ENCODE data around the gene SPSB1.

Gene SPSB1

DNA sequence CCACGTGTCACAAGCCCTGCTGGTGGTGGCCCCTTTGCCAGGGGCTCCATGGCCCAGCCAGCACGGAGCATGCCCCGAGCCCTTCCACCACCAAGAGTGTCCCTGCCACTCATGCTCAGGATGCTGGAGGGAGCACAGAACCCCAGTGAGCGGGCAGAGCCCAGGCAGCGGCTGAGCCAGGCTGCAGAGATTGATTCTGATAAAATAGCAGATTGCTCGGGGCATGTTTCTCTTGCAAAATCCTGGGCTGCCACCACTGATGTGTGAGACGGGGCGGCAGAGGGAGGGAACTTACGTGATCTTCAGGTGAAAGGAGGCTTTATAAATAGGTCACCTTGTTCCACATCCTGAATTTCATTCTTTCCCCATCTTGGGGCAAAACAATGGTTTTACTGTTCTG lies 53.2 kb downstream of the SPSB1 start:
- POLR2A ChIA-PET = no interaction called here
- no peak overlapping the region for H3K27ac ChIP-seq (ENCODE audit: extremely low read depth, low read depth, low read length)
- TF ChIP-seq ZNF302 (tag by site-specific recombination; IDR thresholded peaks at IDR 0.05; ENCODE audit: low read depth) (no peak), OSR2 (tag by site-specific recombination; IDR thresholded peaks at IDR 0.05) (no peak), ZNF391 (tag by site-specific recombination; IDR thresholded peaks at IDR 0.05; ENCODE audit: borderline replicate concordance, low read depth) (no peak), ZNF248 (tag by site-specific recombination; IDR thresholded peaks at IDR 0.05) (no peak), ZNF416 (tag by site-specific recombination; IDR thresholded peaks at IDR 0.05) (no peak), MZF1 (tag by site-specific recombination; IDR thresholded peaks at IDR 0.05; ENCODE audit: borderline replicate concordance) (no peak), BCL11B (tag by site-specific recombination; IDR thresholded peaks at IDR 0.05; ENCODE audit: low read depth) (no peak), ZNF654 (tag by site-specific recombination; IDR thresholded peaks at IDR 0.05; ENCODE audit: low read depth) (no peak), ZNF768 (tag by site-specific recombination; IDR thresholded peaks at IDR 0.05) (no peak), ZNF791 (tag by site-specific recombination; IDR thresholded peaks at IDR 0.05) (no peak), ZNF132 (tag by site-specific recombination; IDR thresholded peaks at IDR 0.05; ENCODE audit: borderline replicate concordance) (no peak), GLI4 (tag by site-specific recombination; IDR thresholded peaks at IDR 0.05) (no peak)
- TF ChIP-seq, protein P1, sequence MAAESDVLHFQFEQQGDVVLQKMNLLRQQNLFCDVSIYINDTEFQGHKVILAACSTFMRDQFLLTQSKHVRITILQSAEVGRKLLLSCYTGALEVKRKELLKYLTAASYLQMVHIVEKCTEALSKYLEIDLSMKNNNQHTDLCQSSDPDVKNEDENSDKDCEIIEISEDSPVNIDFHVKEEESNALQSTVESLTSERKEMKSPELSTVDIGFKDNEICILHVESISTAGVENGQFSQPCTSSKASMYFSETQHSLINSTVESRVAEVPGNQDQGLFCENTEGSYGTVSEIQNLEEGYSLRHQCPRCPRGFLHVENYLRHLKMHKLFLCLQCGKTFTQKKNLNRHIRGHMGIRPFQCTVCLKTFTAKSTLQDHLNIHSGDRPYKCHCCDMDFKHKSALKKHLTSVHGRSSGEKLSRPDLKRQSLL (tag by site-specific recombination; IDR thresholded peaks at IDR 0.05) = no peak
- H3K36me3 ChIP-seq (ENCODE audit: control insufficient read depth in 2 of 2, insufficient read depth in 1 of 2, low read length in 2 of 2) = no peaks in the 10 kb centered on the region
- CTCF ChIA-PET = no interaction called here
- no peak overlapping the region for H3K4me3 ChIP-seq (ENCODE audit: low read depth, low read length)
- no peaks in the 10 kb centered on the region for H3K4me1 ChIP-seq (ENCODE audit: control insufficient read depth, insufficient read depth, low read length)
- no peaks in the 10 kb centered on the region for H3K9me3 ChIP-seq (ENCODE audit: control insufficient read depth, insufficient read depth, low read depth, low read length)

DNA sequence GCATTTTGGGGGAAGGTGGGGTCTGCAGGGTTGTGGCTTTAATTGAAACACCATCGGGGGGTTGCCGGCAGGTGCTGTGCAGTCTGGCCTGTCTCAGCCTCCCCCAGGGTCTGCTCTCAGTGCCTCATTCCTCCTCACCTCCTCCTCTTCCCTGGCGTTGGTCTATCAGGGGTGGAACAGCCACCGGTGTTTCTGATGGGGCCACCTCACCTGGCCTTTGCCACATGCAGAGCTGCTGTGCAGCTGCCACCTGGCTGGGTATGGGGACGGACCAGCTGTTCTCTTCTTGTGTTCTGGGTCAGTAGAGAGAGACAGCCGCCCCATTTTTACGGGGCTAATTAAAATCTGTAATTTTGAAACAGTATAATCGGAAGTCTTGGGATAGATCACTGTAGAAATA lies 53.9 kb downstream of the SPSB1 start:
- Histone ChIP-seq H3K27ac (ENCODE audit: extremely low read depth, low read depth, low read length) (no peak overlapping the region), H3K36me3 (ENCODE audit: control insufficient read depth in 2 of 2, insufficient read depth in 1 of 2, low read length in 2 of 2) (no peaks in the 10 kb centered on the region), H3K4me1 (ENCODE audit: control insufficient read depth, insufficient read depth, low read length) (no peaks in the 10 kb centered on the region), H3K9me3 (ENCODE audit: control insufficient read depth, insufficient read depth, low read depth, low read length) (no peaks in the 10 kb centered on the region), H3K4me3 (ENCODE audit: low read depth, low read length) (no peak overlapping the region)
- ChIA-PET POLR2A (no interaction called here), CTCF (interaction anchor here (0.6 kb wide), 1 partner anchor 147 kb away, joined by 3 read pairs; no protein-coding TSS in a partner anchor)
- no peak for TF ChIP-seq ZNF549 (tag by site-specific recombination; IDR thresholded peaks at IDR 0.05)
- TF ChIP-seq GLIS1 (tag by site-specific recombination; IDR thresholded peaks at IDR 0.05) = 0 out of 2 replicates have a peak, but pooled peaks have one; percentile 15

DNA sequence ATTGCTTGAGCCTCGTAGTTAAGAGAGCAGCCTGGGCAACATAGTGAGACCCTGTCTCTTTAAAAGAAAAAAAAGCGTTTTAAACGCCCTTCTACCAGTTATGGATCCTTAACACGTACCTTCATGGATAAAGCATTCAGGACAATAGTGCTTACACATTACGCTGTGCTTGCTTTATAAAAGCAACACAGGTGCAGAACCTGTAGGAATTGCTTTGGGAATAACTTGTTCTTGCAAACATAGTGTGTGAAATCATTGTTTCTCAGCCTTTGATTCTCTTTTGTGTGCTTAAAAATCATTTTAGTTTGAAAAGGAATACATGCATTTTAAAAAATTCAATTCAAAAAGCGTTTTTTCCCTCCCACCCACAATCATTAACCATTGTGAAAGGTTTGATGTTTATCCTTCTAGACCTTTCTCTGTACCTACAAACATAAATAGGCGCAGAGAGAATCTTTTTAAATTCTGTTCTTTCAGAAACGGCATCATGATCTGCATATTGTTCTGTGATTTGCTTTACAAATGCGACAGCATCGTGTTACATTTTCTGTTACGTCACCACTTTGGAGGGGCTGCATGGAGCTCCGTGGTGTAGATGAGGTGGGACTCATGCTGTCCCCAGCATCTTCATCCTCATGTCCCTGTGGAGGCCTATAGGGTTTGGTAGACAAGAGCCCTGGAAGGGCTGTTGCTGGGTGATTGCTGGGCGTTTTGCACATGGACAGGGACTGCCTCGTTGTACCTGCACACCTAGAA lies 54.6 kb downstream of the SPSB1 start:
- TF ChIP-seq SCRT1 (tag by site-specific recombination; IDR thresholded peaks at IDR 0.05; ENCODE audit: borderline replicate concordance) (peak; percentile 79), RBAK (tag by site-specific recombination; IDR thresholded peaks at IDR 0.05) (no peak), ZXDB (tag by site-specific recombination; IDR thresholded peaks at IDR 0.05) (no peak), ZNF654 (tag by site-specific recombination; IDR thresholded peaks at IDR 0.05; ENCODE audit: low read depth) (no peak), ZNF670 (tag by site-specific recombination; IDR thresholded peaks at IDR 0.05; ENCODE audit: low read depth) (no peak)
- TF ChIP-seq, protein P2, sequence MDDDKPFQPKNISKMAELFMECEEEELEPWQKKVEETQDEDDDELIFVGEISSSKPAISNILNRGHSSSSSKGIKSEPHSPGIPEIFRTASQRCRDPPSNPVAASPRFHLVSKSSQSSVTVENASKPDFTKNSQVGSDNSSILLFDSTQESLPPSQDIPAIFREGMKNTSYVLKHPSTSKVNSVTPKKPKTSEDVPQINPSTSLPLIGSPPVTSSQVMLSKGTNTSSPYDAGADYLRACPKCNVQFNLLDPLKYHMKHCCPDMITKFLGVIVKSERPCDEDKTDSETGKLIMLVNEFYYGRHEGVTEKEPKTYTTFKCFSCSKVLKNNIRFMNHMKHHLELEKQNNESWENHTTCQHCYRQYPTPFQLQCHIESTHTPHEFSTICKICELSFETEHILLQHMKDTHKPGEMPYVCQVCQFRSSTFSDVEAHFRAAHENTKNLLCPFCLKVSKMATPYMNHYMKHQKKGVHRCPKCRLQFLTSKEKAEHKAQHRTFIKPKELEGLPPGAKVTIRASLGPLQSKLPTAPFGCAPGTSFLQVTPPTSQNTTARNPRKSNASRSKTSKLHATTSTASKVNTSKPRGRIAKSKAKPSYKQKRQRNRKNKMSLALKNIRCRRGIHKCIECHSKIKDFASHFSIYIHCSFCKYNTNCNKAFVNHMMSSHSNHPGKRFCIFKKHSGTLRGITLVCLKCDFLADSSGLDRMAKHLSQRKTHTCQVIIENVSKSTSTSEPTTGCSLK (tag by site-specific recombination; IDR thresholded peaks at IDR 0.05) = no peak
- TF ChIP-seq, protein P3, sequence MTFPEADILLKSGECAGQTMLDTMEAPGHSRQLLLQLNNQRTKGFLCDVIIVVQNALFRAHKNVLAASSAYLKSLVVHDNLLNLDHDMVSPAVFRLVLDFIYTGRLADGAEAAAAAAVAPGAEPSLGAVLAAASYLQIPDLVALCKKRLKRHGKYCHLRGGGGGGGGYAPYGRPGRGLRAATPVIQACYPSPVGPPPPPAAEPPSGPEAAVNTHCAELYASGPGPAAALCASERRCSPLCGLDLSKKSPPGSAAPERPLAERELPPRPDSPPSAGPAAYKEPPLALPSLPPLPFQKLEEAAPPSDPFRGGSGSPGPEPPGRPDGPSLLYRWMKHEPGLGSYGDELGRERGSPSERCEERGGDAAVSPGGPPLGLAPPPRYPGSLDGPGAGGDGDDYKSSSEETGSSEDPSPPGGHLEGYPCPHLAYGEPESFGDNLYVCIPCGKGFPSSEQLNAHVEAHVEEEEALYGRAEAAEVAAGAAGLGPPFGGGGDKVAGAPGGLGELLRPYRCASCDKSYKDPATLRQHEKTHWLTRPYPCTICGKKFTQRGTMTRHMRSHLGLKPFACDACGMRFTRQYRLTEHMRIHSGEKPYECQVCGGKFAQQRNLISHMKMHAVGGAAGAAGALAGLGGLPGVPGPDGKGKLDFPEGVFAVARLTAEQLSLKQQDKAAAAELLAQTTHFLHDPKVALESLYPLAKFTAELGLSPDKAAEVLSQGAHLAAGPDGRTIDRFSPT (tag by site-specific recombination; IDR thresholded peaks at IDR 0.05) = no peak
- TF ChIP-seq, protein P4, sequence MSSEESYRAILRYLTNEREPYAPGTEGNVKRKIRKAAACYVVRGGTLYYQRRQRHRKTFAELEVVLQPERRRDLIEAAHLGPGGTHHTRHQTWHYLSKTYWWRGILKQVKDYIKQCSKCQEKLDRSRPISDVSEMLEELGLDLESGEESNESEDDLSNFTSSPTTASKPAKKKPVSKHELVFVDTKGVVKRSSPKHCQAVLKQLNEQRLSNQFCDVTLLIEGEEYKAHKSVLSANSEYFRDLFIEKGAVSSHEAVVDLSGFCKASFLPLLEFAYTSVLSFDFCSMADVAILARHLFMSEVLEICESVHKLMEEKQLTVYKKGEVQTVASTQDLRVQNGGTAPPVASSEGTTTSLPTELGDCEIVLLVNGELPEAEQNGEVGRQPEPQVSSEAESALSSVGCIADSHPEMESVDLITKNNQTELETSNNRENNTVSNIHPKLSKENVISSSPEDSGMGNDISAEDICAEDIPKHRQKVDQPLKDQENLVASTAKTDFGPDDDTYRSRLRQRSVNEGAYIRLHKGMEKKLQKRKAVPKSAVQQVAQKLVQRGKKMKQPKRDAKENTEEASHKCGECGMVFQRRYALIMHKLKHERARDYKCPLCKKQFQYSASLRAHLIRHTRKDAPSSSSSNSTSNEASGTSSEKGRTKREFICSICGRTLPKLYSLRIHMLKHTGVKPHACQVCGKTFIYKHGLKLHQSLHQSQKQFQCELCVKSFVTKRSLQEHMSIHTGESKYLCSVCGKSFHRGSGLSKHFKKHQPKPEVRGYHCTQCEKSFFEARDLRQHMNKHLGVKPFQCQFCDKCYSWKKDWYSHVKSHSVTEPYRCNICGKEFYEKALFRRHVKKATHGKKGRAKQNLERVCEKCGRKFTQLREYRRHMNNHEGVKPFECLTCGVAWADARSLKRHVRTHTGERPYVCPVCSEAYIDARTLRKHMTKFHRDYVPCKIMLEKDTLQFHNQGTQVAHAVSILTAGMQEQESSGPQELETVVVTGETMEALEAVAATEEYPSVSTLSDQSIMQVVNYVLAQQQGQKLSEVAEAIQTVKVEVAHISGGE (tag by site-specific recombination; conservative IDR thresholded peaks at IDR 0.05; ENCODE audit: low read depth) = no peak
- no peak overlapping the region for H3K4me3 ChIP-seq (ENCODE audit: low read depth, low read length)
- CTCF ChIA-PET = interaction anchor here (0.6 kb wide), 1 partner anchor 146 kb away, joined by 3 read pairs; no protein-coding TSS in a partner anchor
- no peaks in the 10 kb centered on the region for H3K4me1 ChIP-seq (ENCODE audit: control insufficient read depth, insufficient read depth, low read length)
- no peaks in the 10 kb centered on the region for H3K36me3 ChIP-seq (ENCODE audit: control insufficient read depth in 2 of 2, insufficient read depth in 1 of 2, low read length in 2 of 2)
- H3K27ac ChIP-seq (ENCODE audit: extremely low read depth, low read depth, low read length) = no peak overlapping the region
- H3K9me3 ChIP-seq (ENCODE audit: control insufficient read depth, insufficient read depth, low read depth, low read length) = no peaks in the 10 kb centered on the region
- POLR2A ChIA-PET = no interaction called here
